Cortex of kidney (tissue), 1 donor: ENCODE results near the gene RAX2.

ENCODE experiments used
- DNase-seq: peaks from one replicate; lab custom pipeline; 2025; lab: John Stamatoyannopoulos, UW

The RAX2 gene

DNA sequence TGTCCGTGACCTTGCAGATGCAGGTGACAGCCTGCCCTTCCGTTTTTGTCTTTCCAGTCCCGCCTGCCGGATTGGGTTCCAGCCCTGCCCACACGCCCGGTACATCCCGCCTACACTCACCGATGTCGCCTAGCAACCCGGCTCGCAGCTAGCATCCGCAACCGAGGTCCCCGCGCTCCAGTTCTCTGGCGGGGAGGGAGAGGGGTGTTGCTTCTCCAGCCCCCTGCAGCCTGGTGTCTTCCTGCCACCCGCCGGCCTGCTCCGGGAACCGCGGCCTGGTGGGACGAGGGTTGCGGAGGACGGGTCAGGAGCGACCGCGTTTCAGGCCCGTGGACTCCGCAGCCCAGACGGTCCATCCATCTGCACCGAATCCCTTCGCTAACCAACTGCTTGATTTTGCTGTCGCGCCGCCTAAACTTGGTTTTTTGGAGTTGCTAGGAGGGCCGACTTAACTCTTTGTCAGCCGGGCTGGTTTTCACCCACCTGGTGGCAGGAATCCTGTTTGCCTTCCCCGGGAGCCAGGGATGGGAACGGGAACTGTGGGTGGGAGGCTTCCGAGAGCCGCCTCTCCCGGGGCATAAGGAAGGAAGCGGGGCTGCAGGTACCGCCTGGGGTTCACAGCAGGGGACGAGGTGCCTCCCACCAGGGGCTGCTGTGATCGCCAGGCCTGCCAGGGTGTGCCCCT lies 29.5 kb upstream of the RAX2 start:
- no peak for DNase-seq

DNA sequence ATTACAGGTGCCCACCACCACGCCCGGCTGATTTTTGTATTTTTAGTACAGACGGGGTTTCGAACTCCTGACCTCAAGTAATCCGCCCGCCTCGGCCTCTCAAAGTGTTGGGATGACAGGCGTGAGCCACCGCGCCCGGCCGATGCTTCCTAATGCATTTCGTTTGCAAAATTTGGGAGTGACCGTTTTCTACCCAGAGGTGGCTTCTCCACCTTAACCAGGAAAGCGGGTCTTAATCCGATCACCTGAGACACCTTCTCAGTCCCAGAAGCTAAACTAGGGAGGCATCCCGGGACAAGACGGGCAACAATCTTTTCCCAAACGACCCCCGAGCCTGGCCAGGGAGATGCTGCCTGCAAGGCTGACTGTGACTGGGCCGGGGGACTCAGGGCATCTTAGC lies 29.0 kb upstream of the RAX2 start:
- DNase-seq, result no peak

- DNase-seq, result no peak
Observed at GRCh38 chr19:3798137-3798536, 26.1 kb upstream of the RAX2 start.

GRCh38 chr19:3796358-3796757 lies 24.3 kb upstream of the RAX2 start:
- DNase-seq, result no peak

GRCh38 chr19:3793799-3794198 lies 21.8 kb upstream of the RAX2 start:
- no peak for DNase-seq

DNA sequence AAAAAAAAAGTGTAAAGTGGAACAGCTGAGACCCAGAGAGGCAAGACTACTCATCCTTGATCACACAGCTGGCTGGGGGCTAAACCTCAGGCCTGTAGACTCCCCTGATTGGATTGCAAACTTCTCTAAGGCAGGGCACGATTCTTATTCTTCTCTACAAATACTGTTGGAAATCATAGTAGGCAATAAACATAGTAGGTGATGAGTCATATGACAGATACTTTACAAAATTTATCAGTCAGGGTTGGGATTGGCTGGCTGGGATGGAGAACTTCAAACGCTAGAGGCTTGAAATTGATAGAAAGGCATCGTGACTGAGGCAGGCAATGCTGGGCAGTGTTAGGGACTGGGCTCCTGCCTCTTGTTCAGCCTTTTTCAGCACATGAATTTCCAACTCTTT lies 20.1 kb upstream of the RAX2 start:
- DNase-seq, result no peak

DNA sequence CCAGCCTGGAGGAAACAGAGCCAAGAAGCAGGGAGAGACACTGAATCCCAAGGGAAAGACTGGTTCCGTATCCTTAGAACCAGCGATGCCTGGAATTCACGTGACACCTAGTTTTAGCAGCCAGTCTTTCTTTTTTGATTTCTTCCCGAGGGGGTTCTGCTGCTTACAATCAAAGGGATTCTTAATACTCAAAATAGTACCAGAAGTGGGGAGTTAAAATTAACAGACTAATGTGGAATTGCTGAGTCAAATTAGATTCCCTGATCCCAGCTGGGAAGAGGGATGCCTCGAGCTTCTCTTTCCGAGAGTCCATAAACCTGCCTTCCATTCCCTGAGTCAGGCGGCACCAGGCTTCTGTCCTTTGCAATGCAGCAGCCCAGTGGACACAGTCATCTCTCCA lies 18.9 kb upstream of the RAX2 start:
- no peak for DNase-seq

DNA sequence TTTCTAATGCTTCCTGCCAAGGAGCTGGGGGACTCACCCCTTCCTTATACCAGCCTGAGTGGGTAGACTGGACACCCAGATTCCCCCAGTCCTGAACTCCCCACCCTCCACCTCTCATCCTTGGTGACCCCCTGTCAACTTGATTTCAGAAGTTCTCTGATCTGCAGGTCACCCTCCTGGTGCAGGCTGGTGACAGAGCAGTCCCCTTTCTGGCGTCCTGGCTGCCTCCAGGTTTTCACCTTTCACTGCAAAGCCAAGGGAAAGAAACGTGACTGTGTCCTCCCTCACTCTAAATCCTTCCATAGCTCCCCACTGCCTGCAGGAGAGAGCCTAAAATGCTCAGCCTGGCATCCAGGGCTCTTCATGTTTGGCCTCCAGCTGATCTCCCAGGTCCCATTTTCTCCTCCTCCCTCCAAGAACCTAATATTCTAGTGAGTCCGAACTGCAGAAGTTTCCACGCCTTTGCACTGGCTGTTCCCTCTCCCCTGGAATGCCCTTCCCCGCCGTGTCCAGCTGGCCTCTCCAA lies 18.2 kb upstream of the RAX2 start:
- DNase-seq, result no peak

DNA sequence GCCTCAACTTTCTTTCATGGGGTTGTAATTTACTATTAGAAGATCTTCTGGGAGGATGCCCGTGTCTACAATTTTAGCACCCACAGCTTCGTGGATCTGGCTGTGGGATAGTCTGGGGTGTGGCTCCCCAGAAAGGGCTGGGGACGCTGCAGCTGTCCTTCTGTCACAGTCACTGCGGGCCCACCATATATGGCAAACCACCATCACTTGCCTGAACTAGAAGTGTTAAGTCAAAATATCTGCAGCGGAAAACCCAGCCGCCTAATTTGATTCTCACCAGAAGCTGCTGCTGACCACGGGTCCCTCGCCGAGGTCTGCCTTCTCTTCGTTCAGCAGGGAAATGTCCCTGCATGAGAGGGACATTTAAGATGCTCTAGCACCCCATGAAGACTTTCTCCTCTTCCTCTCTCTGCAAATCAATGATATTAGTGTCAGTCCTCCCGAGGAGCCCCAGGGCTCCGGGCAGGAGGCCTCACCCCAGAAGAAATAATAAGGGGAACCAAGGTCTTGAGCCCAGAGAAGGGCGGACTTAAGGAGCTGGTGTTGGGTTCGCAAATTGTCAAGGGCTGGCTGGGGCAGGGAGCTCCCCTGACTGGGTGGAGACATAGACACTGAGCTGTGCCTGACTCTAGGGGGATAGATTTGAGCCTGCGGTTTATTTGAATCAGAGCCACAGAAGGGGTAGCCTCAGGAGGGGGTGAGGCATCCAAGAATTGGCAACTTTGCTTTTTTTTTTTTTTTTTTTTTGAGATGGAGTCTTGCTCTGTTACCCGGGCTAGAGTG lies 17.2 kb upstream of the RAX2 start:
- no peak for DNase-seq

DNA sequence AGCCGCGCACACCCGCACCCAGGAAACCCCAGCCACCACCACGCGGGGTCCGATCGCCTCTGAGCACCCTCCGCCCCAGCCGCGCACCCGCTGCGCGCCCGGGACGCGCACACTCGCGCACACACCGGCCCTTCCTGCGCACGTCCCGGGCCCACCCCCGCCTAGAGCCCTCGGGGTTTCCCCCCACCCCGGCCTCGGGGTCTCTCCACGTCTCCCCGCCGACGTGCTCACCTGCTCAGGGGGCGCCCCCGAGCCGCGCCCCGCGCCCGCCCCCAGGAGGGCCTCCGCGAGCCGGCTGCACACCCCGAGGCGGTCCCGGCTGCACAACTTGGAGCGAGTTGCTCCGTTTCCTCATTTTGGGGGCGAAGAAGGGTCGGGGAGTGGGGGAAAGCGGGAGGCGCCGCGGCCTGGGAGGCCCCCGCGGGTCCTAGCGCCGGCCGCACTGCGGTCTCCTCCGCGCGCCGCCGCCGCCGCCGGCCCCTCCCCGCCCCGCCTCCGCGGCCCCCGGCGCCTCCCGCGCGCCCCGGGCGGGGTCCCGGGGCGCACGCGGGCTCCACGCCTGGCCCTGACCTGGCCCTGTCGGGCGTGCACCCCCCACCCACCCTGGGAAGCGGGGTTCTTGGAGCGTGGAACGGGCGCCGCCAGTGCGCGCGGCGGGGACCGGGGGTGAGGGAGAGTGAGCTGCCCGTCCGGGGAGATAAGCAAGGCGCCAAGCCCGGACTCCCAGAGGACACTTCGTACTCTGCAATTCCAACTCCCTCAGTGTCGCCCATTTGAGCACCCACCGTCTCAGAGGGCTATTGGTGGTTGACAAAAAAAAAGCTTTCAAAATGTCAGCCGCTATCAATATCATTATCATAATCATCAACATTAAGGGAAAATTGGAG lies 14.2 kb upstream of the RAX2 start, which contains the start of gene MATK:
Gene MATK, minus strand, starts transcription at position 444 of the 887 bp plus-strand sequence. CDS start 1,246 bp downstream, outside the sequence.
- DNase-seq, result no peak

GRCh38 chr19:3785451-3785937 lies 13.5 kb upstream of the RAX2 start:
- no peak for DNase-seq

- DNase-seq, result no peak
Observed at GRCh38 chr19:3784607-3785450, 12.8 kb upstream of the RAX2 start.

- no peak for DNase-seq
Observed at GRCh38 chr19:3783660-3784584, 11.9 kb upstream of the RAX2 start.

- no peak for DNase-seq
Observed at GRCh38 chr19:3782903-3783302, 10.9 kb upstream of the RAX2 start.

DNA sequence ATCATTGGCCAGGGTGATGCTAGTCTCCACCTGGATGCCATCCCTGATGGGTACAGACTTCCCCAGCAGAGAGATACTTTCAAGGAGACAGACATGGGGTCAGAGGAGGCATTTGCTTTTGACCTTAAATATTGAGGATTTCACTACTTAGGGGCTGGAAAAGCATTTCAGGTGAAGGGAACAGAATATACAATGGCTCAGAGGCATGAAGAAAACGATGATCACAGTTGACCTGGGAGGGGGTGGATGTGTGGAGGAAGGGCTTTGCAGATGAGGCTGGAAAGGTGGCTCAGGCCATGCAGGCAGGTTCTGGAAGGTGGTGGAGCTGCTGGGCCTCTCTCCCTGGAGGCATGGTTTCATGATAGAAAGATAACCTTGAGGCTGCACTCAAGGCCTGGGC lies 10.3 kb upstream of the RAX2 start:
- DNase-seq, result no peak

GRCh38 chr19:3781603-3782002 lies 9.6 kb upstream of the RAX2 start:
- no peak for DNase-seq

GRCh38 chr19:3780786-3781304 lies 8.8 kb upstream of the RAX2 start:
- no peak for DNase-seq

GRCh38 chr19:3778899-3779723 lies 7.1 kb upstream of the RAX2 start:
- no peak for DNase-seq
